ENCODE data around the gene SMOC2. TPM values are rescaled to one million over a fixed set of nuclear protein-coding genes. Genes with fewer than 3 reads are reported as not detected.
"Not testable (repeated sequence)": the region's sequence is repeated elsewhere in the genome, so short reads cannot be mapped to it uniquely, and the experiment has no call there.

The SMOC2 gene
- polyA plus RNA-seq, 10 donors, result 47.6 to 154 (median 91.1) TPM

GRCh38 chr6:168598251-168599117 lies 157.5 kb downstream of the SMOC2 start:
- no peak for DNase-seq

GRCh38 chr6:168599118-168599494 lies 158.1 kb downstream of the SMOC2 start:
- DNase-seq, result no peak

- DNase-seq, result no peak
These were observed 158.9 kb downstream of the SMOC2 start for GRCh38 chr6:168599769-168600330.

- no peak for DNase-seq
These were observed 159.4 kb downstream of the SMOC2 start for GRCh38 chr6:168600381-168600780.

GRCh38 chr6:168601111-168601510 lies 160.1 kb downstream of the SMOC2 start:
- DNase-seq, result peak in 1 of 3 donors; percentile 17

- DNase-seq, result peak in 1 of 3 donors; percentile 45
These were observed 160.6 kb downstream of the SMOC2 start for GRCh38 chr6:168601546-168601945.

- no peak for DNase-seq
These were observed 161.6 kb downstream of the SMOC2 start for GRCh38 chr6:168602576-168602975.

GRCh38 chr6:168603234-168603633 lies 162.2 kb downstream of the SMOC2 start:
- no peak for DNase-seq

GRCh38 chr6:168605964-168606363 lies 165.0 kb downstream of the SMOC2 start:
- no peak for DNase-seq

GRCh38 chr6:168606722-168607121 lies 165.7 kb downstream of the SMOC2 start:
- DNase-seq, result no peak

GRCh38 chr6:168607272-168608112 lies 166.5 kb downstream of the SMOC2 start:
- peak in 1 of 3 donors; percentile 43 for DNase-seq

- no peak for DNase-seq
These were observed 167.1 kb downstream of the SMOC2 start for GRCh38 chr6:168608113-168608400.

- DNase-seq, result no peak
These were observed 168.2 kb downstream of the SMOC2 start for GRCh38 chr6:168609026-168609685.

GRCh38 chr6:168609914-168610490 lies 169.0 kb downstream of the SMOC2 start:
- no peak for DNase-seq

GRCh38 chr6:168610966-168611365 lies 170.0 kb downstream of the SMOC2 start:
- DNase-seq, result not testable (repeated sequence)

- no peak for DNase-seq
These were observed 170.7 kb downstream of the SMOC2 start for GRCh38 chr6:168611691-168612090.

GRCh38 chr6:168612586-168612985 lies 171.6 kb downstream of the SMOC2 start:
- no peak for DNase-seq

- no peak for DNase-seq
These were observed 174.9 kb downstream of the SMOC2 start for GRCh38 chr6:168615837-168616236.

GRCh38 chr6:168616816-168617765 lies 176.1 kb downstream of the SMOC2 start:
- peak in 1 of 3 donors; percentile 71 for DNase-seq

GRCh38 chr6:168618546-168619315 lies 177.7 kb downstream of the SMOC2 start:
- no peak for DNase-seq

Data from muscle of back (tissue), 11 donors.